Hepatic stellate cell (primary cell): ENCODE measurements around the gene TBC1D32.
"Not testable (repeated sequence)": the region's sequence is repeated elsewhere in the genome, so short reads cannot be mapped to it uniquely, and the experiment has no call there.

Experiments
- DNase-seq: peaks from one replicate; pipeline ENCODE4 v3.0.0; 2011; ENCODE audit warnings: low spot score

Gene TBC1D32

GRCh38 chr6:121333196-121333595 is 1.1 kb downstream of the TBC1D32 start:
- DNase-seq: no peak

- DNase-seq: no peak
These were observed 3.8 kb downstream of the TBC1D32 start for GRCh38 chr6:121330516-121330915.

GRCh38 chr6:121321282-121321681 is 13.0 kb downstream of the TBC1D32 start:
- no peak for DNase-seq

- no peak for DNase-seq
These were observed 14.7 kb downstream of the TBC1D32 start for GRCh38 chr6:121319603-121320002.

GRCh38 chr6:121319112-121319553 is 15.1 kb downstream of the TBC1D32 start:
- peak; percentile 17 for DNase-seq

- no peak for DNase-seq
These were observed 19.7 kb downstream of the TBC1D32 start for GRCh38 chr6:121314381-121315112.

GRCh38 chr6:121311814-121312213 is 22.5 kb downstream of the TBC1D32 start:
- DNase-seq: not testable (repeated sequence)

GRCh38 chr6:121310495-121310894 is 23.8 kb downstream of the TBC1D32 start:
- DNase-seq: no peak

GRCh38 chr6:121309768-121310469 is 24.4 kb downstream of the TBC1D32 start:
- peak; percentile 7 for DNase-seq

GRCh38 chr6:121305957-121306607 is 28.2 kb downstream of the TBC1D32 start:
- DNase-seq: no peak

GRCh38 chr6:121302882-121303281 is 31.4 kb downstream of the TBC1D32 start:
- DNase-seq: no peak

GRCh38 chr6:121301156-121301555 is 33.1 kb downstream of the TBC1D32 start:
- not testable (repeated sequence) for DNase-seq

GRCh38 chr6:121297694-121298093 is 36.6 kb downstream of the TBC1D32 start:
- DNase-seq: no peak

GRCh38 chr6:121285041-121285440 is 49.2 kb downstream of the TBC1D32 start:
- peak; percentile 2 for DNase-seq

- DNase-seq: no peak
These were observed 59.5 kb downstream of the TBC1D32 start for GRCh38 chr6:121274666-121275295.

- no peak for DNase-seq
These were observed 70.5 kb downstream of the TBC1D32 start for GRCh38 chr6:121263742-121264141.

- DNase-seq: no peak
These were observed 73.6 kb downstream of the TBC1D32 start for GRCh38 chr6:121260651-121261102.

GRCh38 chr6:121247386-121247785 is 86.9 kb downstream of the TBC1D32 start:
- no peak for DNase-seq

- no peak for DNase-seq
These were observed 91.9 kb downstream of the TBC1D32 start for GRCh38 chr6:121242386-121242785.

GRCh38 chr6:121237859-121238258 is 96.4 kb downstream of the TBC1D32 start:
- DNase-seq: no peak

- no peak for DNase-seq
These were observed 97.3 kb downstream of the TBC1D32 start for GRCh38 chr6:121236984-121237383.

GRCh38 chr6:121235386-121235785 is 98.9 kb downstream of the TBC1D32 start:
- DNase-seq: no peak
